Stimulated activated CD4-positive, alpha-beta T cell treated with anti-CD3 and anti-CD28 coated beads, Interleukin-4, amount 100 ng/mL, for 4 hours (primary cell): ENCODE data around the gene PPIP5K1.

Experiments used
- DNase-seq, 2 experiments: peaks; one replicate each; pipeline ENCODE4 v3.0.0-alpha.2; 2020

PPIP5K1 gene

GRCh38 chr15:43516801-43517353, 73.1 kb downstream of the PPIP5K1 start:
- no peak for DNase-seq

GRCh38 chr15:43516185-43516584, 73.8 kb downstream of the PPIP5K1 start:
- no peak for DNase-seq

- DNase-seq, result no peak
These were observed 74.3 kb downstream of the PPIP5K1 start for GRCh38 chr15:43515741-43516140.

- no peak for DNase-seq
These were observed 75.6 kb downstream of the PPIP5K1 start for GRCh38 chr15:43514241-43515057.

- no peak for DNase-seq
These were observed 76.5 kb downstream of the PPIP5K1 start for GRCh38 chr15:43513550-43513949.

GRCh38 chr15:43511012-43511885, 78.8 kb downstream of the PPIP5K1 start:
- no peak for DNase-seq

GRCh38 chr15:43510200-43511011, 79.6 kb downstream of the PPIP5K1 start:
- peak; percentile 94 to 95 for DNase-seq

- DNase-seq, result no peak
These were observed 80.3 kb downstream of the PPIP5K1 start for GRCh38 chr15:43509660-43510199.

- DNase-seq, result no peak
These were observed 80.9 kb downstream of the PPIP5K1 start for GRCh38 chr15:43508991-43509659.

GRCh38 chr15:43508421-43508820, 81.6 kb downstream of the PPIP5K1 start:
- DNase-seq, result no peak

- DNase-seq, result no peak
These were observed 84.3 kb downstream of the PPIP5K1 start for GRCh38 chr15:43505738-43506137.

- DNase-seq, result no peak
These were observed 90.4 kb downstream of the PPIP5K1 start for GRCh38 chr15:43499635-43500034.

- no peak for DNase-seq
These were observed 91.0 kb downstream of the PPIP5K1 start for GRCh38 chr15:43498990-43499389.

- no peak for DNase-seq
These were observed 96.1 kb downstream of the PPIP5K1 start for GRCh38 chr15:43493703-43494472.

- DNase-seq, result peak; percentile 92 to 94
These were observed 97.1 kb downstream of the PPIP5K1 start, which contains the start of gene TP53BP1 for GRCh38 chr15:43492673-43493601. Gene TP53BP1, minus strand, starts transcription at chr15:43493156. Its CDS starts 113 bp downstream, at chr15:43493043.

- DNase-seq, result no peak
These were observed 97.7 kb downstream of the PPIP5K1 start for GRCh38 chr15:43492266-43492665.

GRCh38 chr15:43489191-43489590, 100.8 kb downstream of the PPIP5K1 start:
- no peak for DNase-seq

- DNase-seq, result no peak
These were observed 101.2 kb downstream of the PPIP5K1 start for GRCh38 chr15:43488790-43489189.

GRCh38 chr15:43487271-43487895, 102.6 kb downstream of the PPIP5K1 start:
- DNase-seq, result no peak
